HEK293 (cell line): ENCODE measurements around the gene AFF1.

Source experiments
- CTCF ChIP-seq: fragments of 450-650 bp; formaldehyde crosslinking; IDR thresholded peaks from 2 replicates; pipeline ENCODE4 v1.5.1; 2016; ENCODE audit warnings: missing biosample characterization, missing genetic modification characterization
- KLF7 ChIP-seq: fragments of 450-650 bp; formaldehyde crosslinking; IDR thresholded peaks from 2 replicates; pipeline ENCODE4 v1.5.1; 2016; ENCODE audit warnings: missing biosample characterization, missing genetic modification characterization, borderline replicate concordance
- KLF9 ChIP-seq: fragments of 450-650 bp; formaldehyde crosslinking; IDR thresholded peaks from 2 replicates; pipeline ENCODE4 v1.5.1; 2016; ENCODE audit warnings: missing biosample characterization, missing genetic modification characterization, low read depth
- MYNN ChIP-seq: fragments of 450-650 bp; formaldehyde crosslinking; IDR thresholded peaks from 2 replicates; pipeline ENCODE4 v1.5.1; 2016; ENCODE audit warnings: missing biosample characterization, missing genetic modification characterization, borderline replicate concordance
- YY1 ChIP-seq: fragments of 450-650 bp; formaldehyde crosslinking; IDR thresholded peaks from 2 replicates; pipeline ENCODE4 v1.5.1; 2018; ENCODE audit warnings: missing biosample characterization, missing genetic modification characterization
- ZFP3 ChIP-seq: fragments of 450-650 bp; formaldehyde crosslinking; IDR thresholded peaks from 2 replicates; pipeline ENCODE4 v1.5.1; 2016; ENCODE audit warnings: low read depth, missing biosample characterization, missing genetic modification characterization
- ZNF398 ChIP-seq: fragments of 450-650 bp; formaldehyde crosslinking; IDR thresholded peaks from 2 replicates; pipeline ENCODE4 v1.5.1; 2017; ENCODE audit warnings: missing biosample characterization, missing genetic modification characterization
- ZNF433 ChIP-seq: fragments of 450-650 bp; formaldehyde crosslinking; IDR thresholded peaks from 2 replicates; pipeline ENCODE4 v1.5.1; 2016; ENCODE audit warnings: missing biosample characterization, missing genetic modification characterization, low read depth
- ZNF623 ChIP-seq: fragments of 450-650 bp; formaldehyde crosslinking; IDR thresholded peaks from 2 replicates; pipeline ENCODE4 v1.5.1; 2016; ENCODE audit warnings: missing biosample characterization, missing genetic modification characterization
- ZNF707 ChIP-seq: fragments of 450-650 bp; formaldehyde crosslinking; IDR thresholded peaks from 2 replicates; pipeline ENCODE4 v1.5.1; 2016; ENCODE audit warnings: missing biosample characterization, missing genetic modification characterization
- ZSCAN18 ChIP-seq: fragments of 450-650 bp; formaldehyde crosslinking; IDR thresholded peaks from 2 replicates; pipeline ENCODE4 v1.5.1; 2016; ENCODE audit warnings: missing biosample characterization, missing genetic modification characterization

GRCh38 chr4:87030124-87030523 is 95.3 kb downstream of the AFF1 start:
- TF ChIP-seq ZNF433 (tag by site-specific recombination) (no peak), KLF7 (no peak), KLF9 (tag by site-specific recombination) (no peak), ZNF398 (tag by site-specific recombination) (no peak), ZSCAN18 (tag by site-specific recombination) (no peak), MYNN (tag by site-specific recombination) (no peak), YY1 (tag by site-specific recombination) (no peak), ZNF623 (tag by site-specific recombination) (no peak), ZFP3 (tag by site-specific recombination) (no peak), ZNF707 (tag by site-specific recombination) (no peak), CTCF (tag by site-specific recombination) (no peak)
